SU-DHL-6 (cell line): Measurements from ENCODE around the gene ANKRD17.

Experiments
- H2AFZ ChIP-seq: fragments of 200-600 bp; sonication (generic); 2 replicates; pipeline ENCODE4 v1.6.1; 2014; ENCODE audit warnings: low read depth, mild to moderate bottlenecking, moderate library complexity, mixed read lengths, antibody characterized with exemption, low read length; ENCODE audit not compliant: severe bottlenecking
- H3F3A ChIP-seq: fragments of 200-600 bp; shearing (Covaris generic); 2 replicates; pipeline ENCODE4 v1.6.0; 2016; ENCODE audit warnings: antibody characterized with exemption, mild to moderate bottlenecking; ENCODE audit not compliant: insufficient read depth
- H3K27ac ChIP-seq: fragments of 200-600 bp; sonication (generic); 2 replicates; pipeline ENCODE4 v1.5.1; 2016; ENCODE audit warnings: low read depth, mild to moderate bottlenecking, low read length, moderate library complexity, mixed read lengths
- H3K27me3 ChIP-seq: fragments of 200-600 bp; sonication (generic), shearing (Covaris generic); 2 replicates; pipeline ENCODE4 v1.6.0; 2014; ENCODE audit warnings: mild to moderate bottlenecking, low read length
- H3K36me3 ChIP-seq: fragments of 200-600 bp; sonication (generic); 2 replicates; pipeline ENCODE4 v1.6.1; 2014; ENCODE audit warnings: mild to moderate bottlenecking, low read length, mixed read lengths
- H3K4me2 ChIP-seq: fragments of 300-600, 200-600 bp; shearing (Covaris generic), sonication (generic); 2 replicates; pipeline ENCODE4 v1.6.0; 2014; ENCODE audit warnings: low read length, low read depth, mild to moderate bottlenecking; ENCODE audit not compliant: poor library complexity, severe bottlenecking
- H3K4me3 ChIP-seq: fragments of 200-600 bp; sonication (generic); 2 replicates; pipeline ENCODE4 v1.5.1; 2014; ENCODE audit warnings: antibody characterized with exemption, low read length, mild to moderate bottlenecking, mixed read lengths; ENCODE audit not compliant: insufficient read depth, poor library complexity, severe bottlenecking
- H3K79me2 ChIP-seq: fragments of 200-600 bp; sonication (generic); 2 replicates; pipeline ENCODE4 v1.6.1; 2014; ENCODE audit warnings: mild to moderate bottlenecking, low read length, moderate library complexity; ENCODE audit not compliant: insufficient read depth
- H3K9ac ChIP-seq: fragments of 200-600 bp; sonication (generic); 2 replicates; pipeline ENCODE4 v1.7.0; 2014; ENCODE audit warnings: mild to moderate bottlenecking, low read length
- H3K9me2 ChIP-seq: fragments of 200-600 bp; sonication (generic); replicated peaks from 2 replicates; pipeline ENCODE4 v1.6.1; 2014; ENCODE audit warnings: low read length; ENCODE audit not compliant: insufficient read depth
- H3K9me3 ChIP-seq: fragments of 200-600 bp; sonication (generic); 2 replicates; pipeline ENCODE4 v1.6.1; 2014; ENCODE audit warnings: low read length, mixed read lengths; ENCODE audit not compliant: insufficient read depth
- H4K20me1 ChIP-seq: fragments of 200-600 bp; sonication (generic); 2 replicates; pipeline ENCODE4 v1.6.1; 2014; ENCODE audit warnings: low read depth, mild to moderate bottlenecking, antibody characterized with exemption, low read length, moderate library complexity, mixed read lengths
- CTCF ChIP-seq: fragments of 200-600 bp; sonication (generic); IDR thresholded peaks from one replicate; pipeline ENCODE4 v1.5.1; 2017; ENCODE audit warnings: antibody characterized with exemption, mild to moderate bottlenecking, low read length, moderate library complexity; ENCODE audit not compliant: insufficient read depth, poor library complexity, severe bottlenecking
- EZH2phosphoT487 ChIP-seq: fragments of 200-600 bp; sonication (generic), shearing (Covaris generic); conservative IDR thresholded peaks from 2 replicates; pipeline ENCODE4 v1.6.1; 2018; ENCODE audit warnings: mild to moderate bottlenecking, antibody characterized with exemption, low read length, moderate library complexity, mixed read lengths

The ANKRD17 gene

GRCh38 chr4:73172161-73172560, 86.4 kb downstream of the ANKRD17 start:
- no peaks in the 10 kb centered on the region for H4K20me1 ChIP-seq
- peaks cover 41% of the 10 kb centered on the region for H3K79me2 ChIP-seq
- no peak for TF ChIP-seq CTCF
- no peak for TF ChIP-seq EZH2phosphoT487
- no peak overlapping the region for H3K9ac ChIP-seq
- H3K9me3 ChIP-seq, result no peaks in the 10 kb centered on the region
- H3K4me3 ChIP-seq, result no peak overlapping the region
- H2AFZ ChIP-seq, result no peak overlapping the region
- no peaks in the 10 kb centered on the region for H3K27me3 ChIP-seq
- peaks cover 32% of the 10 kb centered on the region; the same call in 1 of the 2 replicates for H3K36me3 ChIP-seq
- no peak overlapping the region for H3K4me2 ChIP-seq
- no peaks in the 10 kb centered on the region for H3F3A ChIP-seq
- no peaks in the 10 kb centered on the region for H3K9me2 ChIP-seq
- H3K27ac ChIP-seq, result no peak overlapping the region

- no peak for TF ChIP-seq CTCF
- TF ChIP-seq EZH2phosphoT487, result no peak
- no peak overlapping the region for H3K27ac ChIP-seq
- no peak overlapping the region for H3K9ac ChIP-seq
- H3K4me3 ChIP-seq, result no peak overlapping the region
- H3K79me2 ChIP-seq, result peaks cover 31% of the 10 kb centered on the region
- no peaks in the 10 kb centered on the region for H3K9me2 ChIP-seq
- H2AFZ ChIP-seq, result no peak overlapping the region
- H3F3A ChIP-seq, result no peaks in the 10 kb centered on the region
- H3K36me3 ChIP-seq, result peaks cover 35% of the 10 kb centered on the region
- no peaks in the 10 kb centered on the region for H4K20me1 ChIP-seq
- H3K27me3 ChIP-seq, result no peaks in the 10 kb centered on the region
- no peaks in the 10 kb centered on the region for H3K9me3 ChIP-seq
- H3K4me2 ChIP-seq, result no peak overlapping the region
These were observed 87.9 kb downstream of the ANKRD17 start for GRCh38 chr4:73170518-73171198.

- Histone ChIP-seq H3K27me3 (no peaks in the 10 kb centered on the region), H3K4me2 (no peak overlapping the region), H3K4me3 (no peak overlapping the region), H3K9ac (no peak overlapping the region), H3K9me3 (no peaks in the 10 kb centered on the region), H3F3A (no peaks in the 10 kb centered on the region), H3K36me3 (peaks cover 29% of the 10 kb centered on the region), H3K27ac (no peak overlapping the region), H2AFZ (no peak overlapping the region), H3K9me2 (no peaks in the 10 kb centered on the region), H4K20me1 (no peaks in the 10 kb centered on the region), H3K79me2 (peaks cover 13% of the 10 kb centered on the region; the same call in 1 of the 2 replicates)
- TF ChIP-seq EZH2phosphoT487 (no peak), CTCF (no peak)
These were observed 92.4 kb downstream of the ANKRD17 start for GRCh38 chr4:73166212-73166611.
